Measurements from ENCODE around the gene CFDP1.

Gene CFDP1

GRCh38 chr16:75264999-75265910 is 168.0 kb downstream of the CFDP1 start:
- no peak for DNase-seq (ENCODE audit: low spot score)

- no peak for DNase-seq (ENCODE audit: low spot score)
Observed at GRCh38 chr16:75264457-75264998, 168.8 kb downstream of the CFDP1 start.

GRCh38 chr16:75263963-75264445 is 169.3 kb downstream of the CFDP1 start:
- DNase-seq (ENCODE audit: low spot score): no peak

GRCh38 chr16:75263291-75263962 is 169.9 kb downstream of the CFDP1 start:
- DNase-seq (ENCODE audit: low spot score): no peak

- no peak for DNase-seq (ENCODE audit: low spot score)
Observed at GRCh38 chr16:75262800-75263127, 170.5 kb downstream of the CFDP1 start.

- peak; percentile 90 for DNase-seq (ENCODE audit: low spot score)
Observed at GRCh38 chr16:75262104-75262799, 171.1 kb downstream of the CFDP1 start.

GRCh38 chr16:75261590-75262078 is 171.7 kb downstream of the CFDP1 start:
- peak; percentile 26 for DNase-seq (ENCODE audit: low spot score)

- no peak for DNase-seq (ENCODE audit: low spot score)
Observed at GRCh38 chr16:75260851-75261589, 172.3 kb downstream of the CFDP1 start.

GRCh38 chr16:75258807-75259141 is 174.5 kb downstream of the CFDP1 start:
- DNase-seq (ENCODE audit: low spot score): no peak

GRCh38 chr16:75257886-75258806 is 175.2 kb downstream of the CFDP1 start:
- DNase-seq (ENCODE audit: low spot score): no peak

- no peak for DNase-seq (ENCODE audit: low spot score)
Observed at GRCh38 chr16:75256696-75257343, 176.5 kb downstream of the CFDP1 start.

- DNase-seq (ENCODE audit: low spot score): no peak
Observed at GRCh38 chr16:75256059-75256571, 177.2 kb downstream of the CFDP1 start.

- no peak for DNase-seq (ENCODE audit: low spot score)
Observed at GRCh38 chr16:75254359-75254837, 178.9 kb downstream of the CFDP1 start.

GRCh38 chr16:75252946-75253911 is 180.1 kb downstream of the CFDP1 start:
- DNase-seq (ENCODE audit: low spot score): no peak

- no peak for DNase-seq (ENCODE audit: low spot score)
Observed at GRCh38 chr16:75252049-75252864, 181.0 kb downstream of the CFDP1 start.

GRCh38 chr16:75251280-75252048 is 181.8 kb downstream of the CFDP1 start, which contains the start of gene BCAR1:
Gene BCAR1, minus strand, starts transcription at chr16:75251624. Its CDS starts 142 bp downstream, at chr16:75251482.
- peak; percentile 99 for DNase-seq (ENCODE audit: low spot score)

All from HuH-7 (cell line).